Measurements from ENCODE around the gene ARHGEF16. TPM values are rescaled to one million over a fixed set of nuclear protein-coding genes. Genes with fewer than 3 reads are reported as not detected.

ARHGEF16 gene
- total RNA-seq, 1 experiment from 2014 or later = not detected

- H4K20me1 ChIP-seq (ENCODE audit: insufficient read depth, low read depth, low read length) = no peaks in the 10 kb centered on the region
- H3K4me3 ChIP-seq (ENCODE audit: low read length) = no peak overlapping the region
- H3K4me2 ChIP-seq (ENCODE audit: low read depth, low read length, poor library complexity, severe bottlenecking) = no peak overlapping the region
- no peak overlapping the region for H3K9ac ChIP-seq (ENCODE audit: low read length)
- no peak overlapping the region for H3K27ac ChIP-seq (ENCODE audit: low read length)
- no peaks in the 10 kb centered on the region for H3K36me3 ChIP-seq (ENCODE audit: insufficient read depth, low read length)
- no peaks in the 10 kb centered on the region for H3K27me3 ChIP-seq (ENCODE audit: low read length)
- H3K9me2 ChIP-seq (replicated peaks; ENCODE audit: insufficient read depth, low read length) = no peaks in the 10 kb centered on the region
- no peaks in the 10 kb centered on the region for H3K9me3 ChIP-seq (ENCODE audit: low read length)
- no peaks in the 10 kb centered on the region for H3K4me1 ChIP-seq (ENCODE audit: low read length)
- H2AFZ ChIP-seq (ENCODE audit: low read length) = no peak overlapping the region
- H3K79me2 ChIP-seq (ENCODE audit: low read length) = no peaks in the 10 kb centered on the region
- DNase-seq = no peak
Observed at GRCh38 chr1:3438661-3439180, 15.7 kb upstream of the ARHGEF16 start.

GRCh38 chr1:3439346-3440299 lies 14.8 kb upstream of the ARHGEF16 start:
- H3K4me1 ChIP-seq (ENCODE audit: low read length) = no peaks in the 10 kb centered on the region
- H3K27ac ChIP-seq (ENCODE audit: low read length) = no peak overlapping the region
- H3K36me3 ChIP-seq (ENCODE audit: insufficient read depth, low read length) = no peaks in the 10 kb centered on the region
- no peaks in the 10 kb centered on the region for H3K9me2 ChIP-seq (replicated peaks; ENCODE audit: insufficient read depth, low read length)
- H3K27me3 ChIP-seq (ENCODE audit: low read length) = no peaks in the 10 kb centered on the region
- H3K9me3 ChIP-seq (ENCODE audit: low read length) = no peaks in the 10 kb centered on the region
- H3K9ac ChIP-seq (ENCODE audit: low read length) = no peak overlapping the region
- H3K79me2 ChIP-seq (ENCODE audit: low read length) = no peaks in the 10 kb centered on the region
- no peaks in the 10 kb centered on the region for H4K20me1 ChIP-seq (ENCODE audit: insufficient read depth, low read depth, low read length)
- no peak overlapping the region for H3K4me3 ChIP-seq (ENCODE audit: low read length)
- H3K4me2 ChIP-seq (ENCODE audit: low read depth, low read length, poor library complexity, severe bottlenecking) = no peak overlapping the region
- DNase-seq = no peak
- H2AFZ ChIP-seq (ENCODE audit: low read length) = no peak overlapping the region

GRCh38 chr1:3440300-3440681 lies 14.2 kb upstream of the ARHGEF16 start:
- Histone ChIP-seq H3K9me3 (ENCODE audit: low read length) (no peaks in the 10 kb centered on the region), H2AFZ (ENCODE audit: low read length) (no peak overlapping the region), H3K27me3 (ENCODE audit: low read length) (no peaks in the 10 kb centered on the region), H3K9me2 (replicated peaks; ENCODE audit: insufficient read depth, low read length) (no peaks in the 10 kb centered on the region), H3K4me2 (ENCODE audit: low read depth, low read length, poor library complexity, severe bottlenecking) (no peak overlapping the region), H3K79me2 (ENCODE audit: low read length) (no peaks in the 10 kb centered on the region), H3K4me1 (ENCODE audit: low read length) (no peaks in the 10 kb centered on the region), H4K20me1 (ENCODE audit: insufficient read depth, low read depth, low read length) (no peaks in the 10 kb centered on the region), H3K36me3 (ENCODE audit: insufficient read depth, low read length) (no peaks in the 10 kb centered on the region), H3K27ac (ENCODE audit: low read length) (no peak overlapping the region), H3K4me3 (ENCODE audit: low read length) (no peak overlapping the region), H3K9ac (ENCODE audit: low read length) (no peak overlapping the region)
- no peak for DNase-seq

GRCh38 chr1:3440711-3441409 lies 13.6 kb upstream of the ARHGEF16 start:
- H3K4me1 ChIP-seq (ENCODE audit: low read length) = no peaks in the 10 kb centered on the region
- H3K4me2 ChIP-seq (ENCODE audit: low read depth, low read length, poor library complexity, severe bottlenecking) = no peak overlapping the region
- no peak overlapping the region for H3K27ac ChIP-seq (ENCODE audit: low read length)
- no peaks in the 10 kb centered on the region for H3K9me2 ChIP-seq (replicated peaks; ENCODE audit: insufficient read depth, low read length)
- no peaks in the 10 kb centered on the region for H3K79me2 ChIP-seq (ENCODE audit: low read length)
- H3K27me3 ChIP-seq (ENCODE audit: low read length) = no peaks in the 10 kb centered on the region
- H3K9ac ChIP-seq (ENCODE audit: low read length) = no peak overlapping the region
- no peak for DNase-seq
- H2AFZ ChIP-seq (ENCODE audit: low read length) = no peak overlapping the region
- H3K36me3 ChIP-seq (ENCODE audit: insufficient read depth, low read length) = no peaks in the 10 kb centered on the region
- H3K4me3 ChIP-seq (ENCODE audit: low read length) = no peak overlapping the region
- H3K9me3 ChIP-seq (ENCODE audit: low read length) = no peaks in the 10 kb centered on the region
- no peaks in the 10 kb centered on the region for H4K20me1 ChIP-seq (ENCODE audit: insufficient read depth, low read depth, low read length)

- no peaks in the 10 kb centered on the region for H3K79me2 ChIP-seq (ENCODE audit: low read length)
- no peaks in the 10 kb centered on the region for H4K20me1 ChIP-seq (ENCODE audit: insufficient read depth, low read depth, low read length)
- H3K4me2 ChIP-seq (ENCODE audit: low read depth, low read length, poor library complexity, severe bottlenecking) = no peak overlapping the region
- H3K9me3 ChIP-seq (ENCODE audit: low read length) = no peaks in the 10 kb centered on the region
- H3K4me1 ChIP-seq (ENCODE audit: low read length) = no peaks in the 10 kb centered on the region
- no peaks in the 10 kb centered on the region for H3K9me2 ChIP-seq (replicated peaks; ENCODE audit: insufficient read depth, low read length)
- no peaks in the 10 kb centered on the region for H3K27me3 ChIP-seq (ENCODE audit: low read length)
- DNase-seq = no peak
- H3K36me3 ChIP-seq (ENCODE audit: insufficient read depth, low read length) = no peaks in the 10 kb centered on the region
- no peak overlapping the region for H3K9ac ChIP-seq (ENCODE audit: low read length)
- H3K4me3 ChIP-seq (ENCODE audit: low read length) = no peak overlapping the region
- H3K27ac ChIP-seq (ENCODE audit: low read length) = no peak overlapping the region
- no peak overlapping the region for H2AFZ ChIP-seq (ENCODE audit: low read length)
Observed at GRCh38 chr1:3441410-3441847, 13.0 kb upstream of the ARHGEF16 start.

GRCh38 chr1:3441880-3442279 lies 12.6 kb upstream of the ARHGEF16 start:
- no peaks in the 10 kb centered on the region for H3K36me3 ChIP-seq (ENCODE audit: insufficient read depth, low read length)
- H3K4me2 ChIP-seq (ENCODE audit: low read depth, low read length, poor library complexity, severe bottlenecking) = no peak overlapping the region
- no peak overlapping the region for H3K4me3 ChIP-seq (ENCODE audit: low read length)
- no peaks in the 10 kb centered on the region for H4K20me1 ChIP-seq (ENCODE audit: insufficient read depth, low read depth, low read length)
- no peaks in the 10 kb centered on the region for H3K79me2 ChIP-seq (ENCODE audit: low read length)
- H3K27ac ChIP-seq (ENCODE audit: low read length) = no peak overlapping the region
- no peaks in the 10 kb centered on the region for H3K4me1 ChIP-seq (ENCODE audit: low read length)
- no peaks in the 10 kb centered on the region for H3K27me3 ChIP-seq (ENCODE audit: low read length)
- H2AFZ ChIP-seq (ENCODE audit: low read length) = no peak overlapping the region
- no peak overlapping the region for H3K9ac ChIP-seq (ENCODE audit: low read length)
- no peak for DNase-seq
- H3K9me3 ChIP-seq (ENCODE audit: low read length) = no peaks in the 10 kb centered on the region
- H3K9me2 ChIP-seq (replicated peaks; ENCODE audit: insufficient read depth, low read length) = no peaks in the 10 kb centered on the region

GRCh38 chr1:3442331-3442730 lies 12.1 kb upstream of the ARHGEF16 start:
- H3K9ac ChIP-seq (ENCODE audit: low read length) = no peak overlapping the region
- H3K27ac ChIP-seq (ENCODE audit: low read length) = no peak overlapping the region
- H3K4me1 ChIP-seq (ENCODE audit: low read length) = no peaks in the 10 kb centered on the region
- H3K4me2 ChIP-seq (ENCODE audit: low read depth, low read length, poor library complexity, severe bottlenecking) = no peak overlapping the region
- H3K4me3 ChIP-seq (ENCODE audit: low read length) = no peak overlapping the region
- H3K9me2 ChIP-seq (replicated peaks; ENCODE audit: insufficient read depth, low read length) = no peaks in the 10 kb centered on the region
- no peak for DNase-seq
- H3K9me3 ChIP-seq (ENCODE audit: low read length) = 0 out of 2 replicates have a peak, but pooled peaks cover 2% of the 10 kb centered on the region
- no peaks in the 10 kb centered on the region for H3K36me3 ChIP-seq (ENCODE audit: insufficient read depth, low read length)
- H4K20me1 ChIP-seq (ENCODE audit: insufficient read depth, low read depth, low read length) = no peaks in the 10 kb centered on the region
- no peak overlapping the region for H2AFZ ChIP-seq (ENCODE audit: low read length)
- H3K79me2 ChIP-seq (ENCODE audit: low read length) = no peaks in the 10 kb centered on the region
- no peaks in the 10 kb centered on the region for H3K27me3 ChIP-seq (ENCODE audit: low read length)

GRCh38 chr1:3442901-3443300 lies 11.6 kb upstream of the ARHGEF16 start:
- no peak for DNase-seq
- H3K27me3 ChIP-seq (ENCODE audit: low read length) = no peaks in the 10 kb centered on the region

More at GRCh38 chr1:3442901-3443300, 11.6 kb upstream of the ARHGEF16 start:
- Histone ChIP-seq H3K79me2 (ENCODE audit: low read length) (no peaks in the 10 kb centered on the region), H3K4me2 (ENCODE audit: low read depth, low read length, poor library complexity, severe bottlenecking) (no peak overlapping the region), H3K9me3 (ENCODE audit: low read length) (0 out of 2 replicates have a peak, but pooled peaks cover 3% of the 10 kb centered on the region), H4K20me1 (ENCODE audit: insufficient read depth, low read depth, low read length) (no peaks in the 10 kb centered on the region), H2AFZ (ENCODE audit: low read length) (no peak overlapping the region), H3K9me2 (replicated peaks; ENCODE audit: insufficient read depth, low read length) (no peaks in the 10 kb centered on the region), H3K4me1 (ENCODE audit: low read length) (no peaks in the 10 kb centered on the region), H3K27ac (ENCODE audit: low read length) (no peak overlapping the region), H3K36me3 (ENCODE audit: insufficient read depth, low read length) (no peaks in the 10 kb centered on the region), H3K4me3 (ENCODE audit: low read length) (no peak overlapping the region), H3K9ac (ENCODE audit: low read length) (no peak overlapping the region)

Data from Karpas-422 (cell line).